Naive thymus-derived CD4-positive, alpha-beta T cell (primary cell): ENCODE data around the gene XPC. TPM values are rescaled to one million over a fixed set of nuclear protein-coding genes. Genes with fewer than 3 reads are reported as not detected.

Source experiments
- ATAC-seq: fragments of 150-1000 bp; cut with Tn5 transposase; 2 replicates; pipeline ENCODE4 v1.10.0; 2021; ENCODE audit warnings: mild to moderate bottlenecking, moderate library complexity
- CTCF ChIA-PET: fragments of 350-600 bp; sonication (Branson Sonifier 250); formaldehyde crosslinking; loops from one replicate; lab custom pipeline; 2021; ENCODE audit warnings: antibody characterized with exemption; lab: Charles Lee
- POLR2A ChIA-PET: fragments of 350-600 bp; sonication (Branson Sonifier 250); formaldehyde crosslinking; loops from one replicate; lab custom pipeline; 2021; ENCODE audit warnings: antibody characterized with exemption, inconsistent platforms; lab: Charles Lee
- DNase-seq, 9 donors: peaks; one replicate each; pipeline versions ENCODE4 v3.0.0 to v3.0.0-alpha.2; 2020 to 2022; ENCODE audit warnings: mixed read lengths in 1 of 9
- H3K27ac ChIP-seq: one replicate; pipeline ENCODE4 v1.7.0; 2013; ENCODE audit warnings: mild to moderate bottlenecking, low read depth, low read length, moderate library complexity
- H3K27me3 ChIP-seq, 2 donors: one replicate each; pipeline ENCODE4 v1.7.0; 2013; ENCODE audit warnings: low read length in 2 of 2, mild to moderate bottlenecking in 2 of 2, moderate library complexity in 2 of 2; ENCODE audit not compliant: control insufficient read depth in 2 of 2, insufficient read depth in 2 of 2
- H3K36me3 ChIP-seq, 3 experiments: 1 replicate in 2 of 3; 2 replicates in 1 of 3; pipeline ENCODE4 v1.7.0; 2013; ENCODE audit warnings: low read length in 3 of 3, mild to moderate bottlenecking in 3 of 3, moderate library complexity in 1 of 3; ENCODE audit not compliant: insufficient read depth in 3 of 3, control insufficient read depth in 2 of 3
- H3K4me1 ChIP-seq, 2 donors: one replicate each; pipeline ENCODE4 v1.7.0; 2013; ENCODE audit warnings: low read length in 2 of 2, mild to moderate bottlenecking in 2 of 2, moderate library complexity in 1 of 2; ENCODE audit not compliant: control insufficient read depth in 2 of 2, insufficient read depth in 2 of 2
- H3K4me3 ChIP-seq: 2 replicates; pipeline ENCODE4 v1.7.0; 2013; ENCODE audit warnings: mild to moderate bottlenecking, low read length
- H3K9me3 ChIP-seq, 3 experiments: 1 replicate in 2 of 3; 2 replicates in 1 of 3; pipeline ENCODE4 v1.7.0; 2013; ENCODE audit warnings: low read length in 3 of 3; ENCODE audit not compliant: control insufficient read depth in 2 of 3
- H3K27ac Mint-ChIP-seq, 9 donors: one replicate each; pipeline ENCODE4 v1.8.0; 2020 to 2022; ENCODE audit warnings: mixed read lengths in 9 of 9, mild to moderate bottlenecking in 8 of 9, moderate library complexity in 5 of 9, inconsistent platforms in 2 of 9
- H3K27me3 Mint-ChIP-seq, 5 donors: one replicate each; pipeline ENCODE4 v1.8.0; 2021 to 2022; ENCODE audit warnings: mixed read lengths in 5 of 5, mild to moderate bottlenecking in 1 of 5
- H3K36me3 Mint-ChIP-seq, 5 donors: one replicate each; pipeline ENCODE4 v1.8.0; 2020 to 2022; ENCODE audit warnings: mixed read lengths in 5 of 5, mild to moderate bottlenecking in 3 of 5, inconsistent platforms in 1 of 5
- H3K4me1 Mint-ChIP-seq, 7 donors: one replicate each; pipeline ENCODE4 v1.8.0; 2020 to 2022; ENCODE audit warnings: mixed read lengths in 7 of 7, mild to moderate bottlenecking in 3 of 7, inconsistent platforms in 1 of 7
- H3K4me3 Mint-ChIP-seq, 10 donors: one replicate each; pipeline ENCODE4 v1.8.0; 2020 to 2022; ENCODE audit warnings: mild to moderate bottlenecking in 10 of 10, mixed read lengths in 10 of 10, moderate library complexity in 6 of 10, inconsistent platforms in 2 of 10
- H3K9me3 Mint-ChIP-seq, 11 donors: one replicate each; pipeline ENCODE4 v1.8.0; 2020 to 2022; ENCODE audit warnings: mixed read lengths in 11 of 11, mild to moderate bottlenecking in 4 of 11, inconsistent platforms in 1 of 11, moderate library complexity in 1 of 11
- intact Hi-C, 2 donors: fragments of 100-400 bp; cut with micrococcal nuclease; formaldehyde crosslinking; loops; one replicate each; pipeline ENCODE4 v1.15.1; 2023
- polyA plus RNA-seq, 2 donors: library from polyadenylated mRNA; unstranded; fragments of 300-500 nt; fragmentation: Illumina TruSeq; gene quantifications; one replicate each; pipeline ENCODE4 v1.2.3, GENCODE V29; 2021
- total RNA-seq, 6 experiments: library from RNA in 5 of 6; stranded (reverse) in 5 of 6; gene quantifications; 1 replicate in 5 of 6; 2 replicates in 1 of 6; pipeline ENCODE4 v1.2.3 and lab custom pipeline; 2021 to 2026

Gene XPC
- total and polyA plus RNA-seq, 7 experiments from 2014 or later: 50.0 to 94.8 (median 57.7) TPM

- H3K4me1 Mint-ChIP-seq: peaks cover 0 to 17% (median 2%) of the 10 kb centered on the region in 7 donors
- intact Hi-C loops: no loop called here
- CTCF ChIA-PET: no interaction called here
Measured at GRCh38 chr3:14214764-14215163, 36.4 kb upstream of the XPC start.

GRCh38 chr3:14213066-14213774 is 34.8 kb upstream of the XPC start:
- no peak overlapping the region for H3K4me3 Mint-ChIP-seq
- H3K36me3 Mint-ChIP-seq: peaks cover 0 to 3% (median 0%) of the 10 kb centered on the region in 5 donors
- no peaks in the 10 kb centered on the region for H3K27me3 Mint-ChIP-seq
- intact Hi-C loops: no loop called here
- H3K36me3 ChIP-seq: no peaks in the 10 kb centered on the region
- H3K27ac ChIP-seq: no peak overlapping the region
- CTCF ChIA-PET: interaction anchor here (2.6 kb wide), 1 partner anchor 9 kb away, joined by 16 read pairs; no protein-coding TSS in a partner anchor
- no peaks in the 10 kb centered on the region for H3K27me3 ChIP-seq
- H3K4me1 ChIP-seq: no peaks in the 10 kb centered on the region
- peaks cover 0 to 16% (median 2%) of the 10 kb centered on the region in 7 donors for H3K4me1 Mint-ChIP-seq
- no peak overlapping the region for H3K4me3 ChIP-seq
- H3K27ac Mint-ChIP-seq: no peak overlapping the region
- DNase-seq: no peak
- H3K9me3 Mint-ChIP-seq: no peaks in the 10 kb centered on the region
- ATAC-seq: no peak
- H3K9me3 ChIP-seq: no peaks in the 10 kb centered on the region
- POLR2A ChIA-PET: no interaction called here

More at GRCh38 chr3:14214764-14215163, 36.4 kb upstream of the XPC start:
- Histone ChIP-seq H3K36me3 (no peaks in the 10 kb centered on the region), H3K27ac (no peak overlapping the region), H3K27me3 (no peaks in the 10 kb centered on the region), H3K9me3 (no peaks in the 10 kb centered on the region), H3K4me1 (no peaks in the 10 kb centered on the region), H3K4me3 (no peak overlapping the region)
- no peak overlapping the region for H3K27ac Mint-ChIP-seq
- POLR2A ChIA-PET: no interaction called here
- H3K9me3 Mint-ChIP-seq: peaks cover 0 to 4% (median 0%) of the 10 kb centered on the region in 11 donors
- DNase-seq (no peak), ATAC-seq (no peak)
- no peaks in the 10 kb centered on the region for H3K36me3 Mint-ChIP-seq
- peaks cover 0 to under 1% (median 0%) of the 10 kb centered on the region in 5 donors for H3K27me3 Mint-ChIP-seq
- no peak overlapping the region for H3K4me3 Mint-ChIP-seq

- intact Hi-C loops: no loop called here
Measured at GRCh38 chr3:14212032-14212431, 33.6 kb upstream of the XPC start.

GRCh38 chr3:14211621-14212020 is 33.2 kb upstream of the XPC start:
- no peak for ATAC-seq
- Histone ChIP-seq H3K9me3 (no peaks in the 10 kb centered on the region), H3K4me1 (no peaks in the 10 kb centered on the region), H3K4me3 (no peak overlapping the region), H3K36me3 (no peaks in the 10 kb centered on the region), H3K27me3 (no peaks in the 10 kb centered on the region), H3K27ac (no peak overlapping the region)
- Mint-ChIP-seq H3K4me3 (no peak overlapping the region), H3K27ac (no peak overlapping the region), H3K36me3 (peaks cover 0 to 3% (median 0%) of the 10 kb centered on the region in 5 donors), H3K4me1 (peaks cover 0 to 5% (median 2%) of the 10 kb centered on the region in 7 donors), H3K9me3 (no peaks in the 10 kb centered on the region), H3K27me3 (no peaks in the 10 kb centered on the region)
- POLR2A ChIA-PET: no interaction called here
- CTCF ChIA-PET: interaction anchor here (0.9 to 2.6 kb wide), 2 partner anchors 8 to 12 kb away, joined by 3 to 16 read pairs; no protein-coding TSS in a partner anchor
- no peak for DNase-seq
- intact Hi-C loops: no loop called here

More at GRCh38 chr3:14212032-14212431, 33.6 kb upstream of the XPC start:
- Histone ChIP-seq H3K36me3 (no peaks in the 10 kb centered on the region), H3K4me1 (no peaks in the 10 kb centered on the region), H3K27me3 (no peaks in the 10 kb centered on the region), H3K27ac (no peak overlapping the region), H3K4me3 (no peak overlapping the region), H3K9me3 (no peaks in the 10 kb centered on the region)
- Mint-ChIP-seq H3K36me3 (peaks cover 0 to 3% (median 0%) of the 10 kb centered on the region in 5 donors), H3K4me3 (no peak overlapping the region), H3K27ac (peak overlapping the region in 1 of 9 donors; percentile 20), H3K27me3 (no peaks in the 10 kb centered on the region), H3K4me1 (peaks cover 0 to 9% (median 2%) of the 10 kb centered on the region in 7 donors), H3K9me3 (no peaks in the 10 kb centered on the region)
- CTCF ChIA-PET: interaction anchor here (2.6 kb wide), 1 partner anchor 8 kb away, joined by 16 read pairs; no protein-coding TSS in a partner anchor
- DNase-seq: no peak
- POLR2A ChIA-PET: no interaction called here
- ATAC-seq: no peak

- Mint-ChIP-seq H3K4me1 (peaks cover 0 to 4% (median 0%) of the 10 kb centered on the region in 7 donors), H3K36me3 (peaks cover 0 to 3% (median 0%) of the 10 kb centered on the region in 5 donors), H3K9me3 (no peaks in the 10 kb centered on the region), H3K27ac (no peak overlapping the region), H3K4me3 (no peak overlapping the region), H3K27me3 (no peaks in the 10 kb centered on the region)
- H3K4me1 ChIP-seq: no peaks in the 10 kb centered on the region
- DNase-seq (no peak), ATAC-seq (no peak)
- no peaks in the 10 kb centered on the region for H3K36me3 ChIP-seq
- H3K27ac ChIP-seq: no peak overlapping the region
- CTCF ChIA-PET: interaction anchor here (0.9 to 2.6 kb wide), 2 partner anchors 7 to 12 kb away, joined by 3 to 16 read pairs; no protein-coding TSS in a partner anchor
- POLR2A ChIA-PET: no interaction called here
- no peaks in the 10 kb centered on the region for H3K9me3 ChIP-seq
- intact Hi-C loops: no loop called here
- H3K4me3 ChIP-seq: no peak overlapping the region
- no peaks in the 10 kb centered on the region for H3K27me3 ChIP-seq
Measured at GRCh38 chr3:14210843-14211594, 32.6 kb upstream of the XPC start.

- peaks cover 0 to 3% (median 0%) of the 10 kb centered on the region in 5 donors for H3K36me3 Mint-ChIP-seq
- Histone ChIP-seq H3K36me3 (no peaks in the 10 kb centered on the region), H3K27me3 (no peaks in the 10 kb centered on the region), H3K9me3 (no peaks in the 10 kb centered on the region), H3K4me1 (no peaks in the 10 kb centered on the region), H3K4me3 (no peak overlapping the region), H3K27ac (no peak overlapping the region)
- ATAC-seq (no peak), DNase-seq (no peak)
- H3K9me3 Mint-ChIP-seq: no peaks in the 10 kb centered on the region
- CTCF ChIA-PET: no interaction called here
- intact Hi-C loops: no loop called here
- H3K27me3 Mint-ChIP-seq: no peaks in the 10 kb centered on the region
- H3K4me1 Mint-ChIP-seq: peaks cover 0 to 4% (median 0%) of the 10 kb centered on the region in 7 donors
- H3K27ac Mint-ChIP-seq: no peak overlapping the region
- POLR2A ChIA-PET: no interaction called here
- no peak overlapping the region for H3K4me3 Mint-ChIP-seq
Measured at GRCh38 chr3:14210290-14210688, 31.9 kb upstream of the XPC start.
